HG03571 (cell line): ENCODE data around the gene CPT1C.

Source experiments
- ATAC-seq: cut with Tn5 transposase; IDR thresholded peaks from one replicate; pipeline ENCODE4 v1.9.1; 2021; ENCODE audit not compliant: unreplicated experiment

CPT1C gene

DNA sequence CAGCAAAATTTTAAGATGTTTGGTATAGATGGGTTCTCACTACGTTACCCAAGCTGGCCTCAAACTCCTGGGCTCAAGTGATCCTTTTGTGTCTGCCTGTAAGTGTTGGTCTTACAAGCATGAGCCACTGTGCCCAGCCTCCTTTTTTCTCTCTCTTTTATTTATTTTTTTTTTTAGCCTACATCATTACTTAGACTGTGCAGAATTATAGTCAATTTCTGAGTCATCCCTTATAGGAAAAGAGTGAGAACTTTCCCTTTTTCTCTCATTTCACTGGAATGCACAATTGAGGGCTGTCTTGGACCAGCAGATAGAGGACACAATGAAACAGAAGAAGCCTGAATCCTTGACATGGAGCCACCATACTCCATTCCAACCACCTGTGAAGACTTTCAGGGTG is 58.9 kb downstream of the CPT1C start:
- no peak for ATAC-seq

DNA sequence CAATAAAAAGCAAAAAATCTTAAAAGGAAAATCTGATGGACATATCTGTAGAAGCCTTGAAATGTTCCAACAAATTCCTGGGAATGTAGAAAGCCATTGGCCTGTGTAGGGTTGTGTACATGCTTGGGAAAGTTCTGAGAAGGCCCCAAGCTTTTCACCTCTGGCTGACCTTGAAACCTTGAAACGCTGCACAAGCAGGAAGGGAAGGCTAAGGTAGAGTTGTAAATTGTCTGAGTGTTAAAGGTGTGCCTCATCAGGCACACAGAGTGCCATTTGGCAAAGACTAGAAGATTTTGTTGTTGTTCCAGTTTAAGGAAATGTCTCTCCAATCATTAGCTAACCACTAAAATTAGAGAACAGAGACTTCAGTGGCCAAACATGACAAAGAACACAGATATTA is 61.8 kb downstream of the CPT1C start:
- ATAC-seq: no peak

DNA sequence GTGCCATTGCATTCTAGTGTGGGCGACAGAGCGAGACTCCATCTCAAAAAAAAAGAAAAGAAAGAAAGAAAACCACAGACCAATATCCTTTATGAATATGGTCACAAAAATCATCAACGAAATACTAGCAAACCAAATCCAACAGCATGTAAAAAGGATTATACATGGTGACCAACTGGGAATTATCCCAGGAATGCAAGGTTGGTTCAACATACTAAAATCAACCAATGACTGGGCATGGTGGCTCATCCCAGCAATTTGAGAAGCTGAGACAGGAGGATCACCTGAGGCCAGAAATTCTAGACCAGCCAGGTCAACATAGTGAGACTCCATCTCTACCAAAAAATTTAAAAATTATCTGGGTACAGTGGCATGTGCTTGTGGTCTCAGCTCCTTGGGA is 65.0 kb downstream of the CPT1C start:
- no peak for ATAC-seq

DNA sequence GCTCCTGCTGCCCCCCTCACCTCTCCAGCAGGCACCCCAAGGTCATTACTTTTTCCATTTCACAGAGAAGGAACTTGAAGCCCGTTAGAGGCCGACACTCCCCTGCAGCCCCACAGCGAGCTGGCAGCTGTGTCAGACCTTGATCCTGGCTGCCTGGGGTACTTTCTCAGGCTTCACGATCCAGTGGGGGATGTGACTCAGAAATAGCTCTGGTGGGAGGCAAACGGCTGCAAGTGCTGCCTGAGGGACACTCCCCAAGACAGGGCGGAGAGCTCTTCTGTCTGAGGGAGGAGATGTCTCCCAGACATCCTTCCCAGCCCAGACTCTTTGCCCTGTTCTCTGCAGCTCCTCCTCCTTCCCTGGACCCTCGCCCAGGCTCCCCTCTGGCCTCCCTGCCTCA is 67.4 kb downstream of the CPT1C start:
- no peak for ATAC-seq

DNA sequence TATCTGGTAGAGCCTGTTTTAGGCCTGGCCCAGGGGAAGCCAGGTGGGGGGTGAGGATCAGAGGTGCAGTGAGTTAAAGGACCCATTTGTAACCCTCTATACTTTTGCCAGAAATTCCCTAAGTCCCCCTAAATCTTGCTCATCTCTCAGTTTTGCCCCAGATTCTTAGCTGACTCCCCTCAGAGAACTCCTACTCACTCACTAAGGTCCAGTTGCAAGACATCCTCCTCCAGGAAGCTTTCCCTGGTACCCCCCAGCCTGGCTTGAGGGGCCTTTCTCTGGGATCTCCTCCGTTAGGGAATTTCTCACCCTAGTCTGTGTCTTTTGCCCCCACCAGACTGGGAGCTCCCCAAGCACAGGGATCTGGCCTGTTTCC is 70.3 kb downstream of the CPT1C start:
- no peak for ATAC-seq

DNA sequence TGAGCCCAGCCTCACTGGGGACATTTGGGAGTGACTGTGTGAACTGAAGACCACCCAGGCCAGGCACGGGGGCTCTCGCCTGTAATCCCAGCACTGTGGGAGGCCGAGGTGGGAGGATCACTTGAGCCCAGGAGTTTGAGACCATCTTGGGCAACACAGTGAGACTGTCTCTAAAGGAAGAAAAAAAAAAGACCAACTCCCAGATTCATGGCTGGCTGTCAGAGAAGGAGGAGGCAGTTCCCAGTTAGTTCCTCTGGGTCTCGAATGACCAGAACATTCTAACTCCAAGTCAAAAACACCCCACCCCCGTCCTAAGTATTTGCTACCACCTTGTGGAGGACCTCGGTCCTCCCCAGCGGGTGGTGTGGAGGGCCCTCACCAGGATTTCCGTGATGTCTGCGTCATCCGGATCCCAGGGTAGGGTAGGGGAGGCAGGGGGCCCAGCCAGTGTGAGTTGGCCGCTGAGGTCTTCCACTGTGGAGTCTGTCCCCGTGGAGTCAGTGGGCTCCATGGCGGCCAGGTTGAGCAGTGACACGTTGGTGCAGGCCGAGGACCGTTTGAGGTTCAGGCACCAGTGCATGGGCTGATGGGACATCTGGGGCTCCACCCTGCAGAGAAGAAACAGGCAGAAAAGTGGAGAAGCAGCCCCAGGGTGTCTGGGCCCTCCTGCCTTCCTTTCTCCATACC is 70.9 kb downstream of the CPT1C start:
- ATAC-seq: no peak

DNA sequence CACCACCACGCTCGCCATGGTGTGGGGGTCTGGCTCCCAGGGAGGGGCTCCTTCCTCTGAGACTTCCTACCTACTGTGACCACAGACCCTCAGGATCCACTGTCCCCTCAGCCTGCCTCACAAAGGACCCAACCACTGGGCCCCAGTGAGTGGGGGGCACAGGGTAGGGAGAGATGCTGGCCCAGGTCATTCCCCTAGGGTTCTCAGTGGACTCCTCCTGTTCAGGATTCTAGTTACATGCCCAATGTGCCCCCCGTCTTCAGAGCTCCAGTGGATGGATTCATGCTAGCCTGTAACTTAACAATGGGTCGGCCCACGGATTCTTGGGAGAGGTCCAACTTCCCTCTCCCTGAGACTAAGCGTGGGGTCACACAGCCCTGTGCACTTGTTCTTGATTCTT is 72.3 kb downstream of the CPT1C start, which contains the start of gene TSKS:
TSKS (minus strand) TSS at position 77 of the 400 bp plus-strand sequence; CDS start at position 18, 59 bp downstream.
- no peak for ATAC-seq
